Endothelial cell (in vitro differentiated cells): Measurements from ENCODE around the gene GLYAT. TPM values are rescaled to one million over a fixed set of nuclear protein-coding genes. Genes with fewer than 3 reads are reported as not detected.

ENCODE experiments used
- DNase-seq: peaks from one replicate; pipeline ENCODE4 v3.0.0; 2021; ENCODE audit warnings: low spot score
- H3K27ac Mint-ChIP-seq: one replicate; pipeline ENCODE4 v1.8.0; 2021; ENCODE audit warnings: mixed read lengths, inconsistent platforms; ENCODE audit not compliant: unreplicated experiment
- H3K27me3 Mint-ChIP-seq: one replicate; pipeline ENCODE4 v1.8.0; 2021; ENCODE audit warnings: mild to moderate bottlenecking, moderate library complexity, mixed read lengths, inconsistent platforms; ENCODE audit not compliant: unreplicated experiment
- H3K36me3 Mint-ChIP-seq: one replicate; pipeline ENCODE4 v1.8.0; 2021; ENCODE audit warnings: mild to moderate bottlenecking, low read depth, mixed read lengths, inconsistent platforms; ENCODE audit not compliant: unreplicated experiment
- H3K4me1 Mint-ChIP-seq: one replicate; pipeline ENCODE4 v1.8.0; 2021; ENCODE audit warnings: mild to moderate bottlenecking, mixed read lengths, inconsistent platforms; ENCODE audit not compliant: unreplicated experiment
- H3K4me3 Mint-ChIP-seq: one replicate; pipeline ENCODE4 v1.8.0; 2021; ENCODE audit warnings: mild to moderate bottlenecking, mixed read lengths, inconsistent platforms; ENCODE audit not compliant: unreplicated experiment
- H3K9me3 Mint-ChIP-seq: one replicate; pipeline ENCODE4 v1.8.0; 2021; ENCODE audit warnings: mixed read lengths, inconsistent platforms; ENCODE audit not compliant: unreplicated experiment
- CTCF ChIP-seq: fragments of 200-600 bp; sonication (generic); IDR thresholded peaks from one replicate; pipeline ENCODE4 v1.5.0; 2021; ENCODE audit warnings: antibody characterized with exemption; ENCODE audit not compliant: unreplicated experiment
- total RNA-seq: library from RNA; stranded (reverse); fragmentation: NEBNext Ultra II Directional; extraction: Animal tissue kit (Norgen Biotek cat#: 25700); gene quantifications from one replicate; pipeline ENCODE4 v1.2.1, GENCODE V29; 2021; ENCODE audit not compliant: unreplicated experiment

Gene GLYAT
- total RNA-seq, 1 donor from 2014 or later = not detected

- Mint-ChIP-seq H3K27ac (no peak overlapping the region), H3K4me1 (no peaks in the 10 kb centered on the region), H3K9me3 (no peaks in the 10 kb centered on the region), H3K27me3 (peaks cover 3% of the 10 kb centered on the region), H3K4me3 (no peak overlapping the region), H3K36me3 (no peaks in the 10 kb centered on the region)
- DNase-seq = no peak
- no peak for TF ChIP-seq CTCF
These were observed 55.1 kb downstream of the GLYAT start for GRCh38 chr11:58676563-58677135.

GRCh38 chr11:58675334-58676155 is 56.2 kb downstream of the GLYAT start:
- Mint-ChIP-seq H3K9me3 (no peaks in the 10 kb centered on the region), H3K27ac (no peak overlapping the region), H3K4me3 (no peak overlapping the region), H3K27me3 (no peaks in the 10 kb centered on the region), H3K4me1 (no peaks in the 10 kb centered on the region), H3K36me3 (no peaks in the 10 kb centered on the region)
- TF ChIP-seq CTCF = peak; percentile 73
- peak; percentile 85 for DNase-seq

GRCh38 chr11:58674609-58675008 is 57.1 kb downstream of the GLYAT start:
- no peak overlapping the region for H3K4me3 Mint-ChIP-seq

GRCh38 chr11:58671983-58672633 is 59.6 kb downstream of the GLYAT start:
- H3K36me3 Mint-ChIP-seq = no peaks in the 10 kb centered on the region
- no peaks in the 10 kb centered on the region for H3K9me3 Mint-ChIP-seq
- TF ChIP-seq CTCF = no peak
- H3K27me3 Mint-ChIP-seq = no peaks in the 10 kb centered on the region
- no peak for DNase-seq
- no peaks in the 10 kb centered on the region for H3K4me1 Mint-ChIP-seq
- H3K4me3 Mint-ChIP-seq = no peak overlapping the region
- no peak overlapping the region for H3K27ac Mint-ChIP-seq

More at GRCh38 chr11:58674609-58675008, 57.1 kb downstream of the GLYAT start:
- H3K27ac Mint-ChIP-seq = no peak overlapping the region
- TF ChIP-seq CTCF = no peak
- no peak for DNase-seq
- no peaks in the 10 kb centered on the region for H3K9me3 Mint-ChIP-seq
- no peaks in the 10 kb centered on the region for H3K36me3 Mint-ChIP-seq
- H3K27me3 Mint-ChIP-seq = no peaks in the 10 kb centered on the region
- H3K4me1 Mint-ChIP-seq = no peaks in the 10 kb centered on the region
